Parathyroid adenoma (tissue), 2 donors: ENCODE results near the gene TAC3.

Experiments
- H2AFZ ChIP-seq: fragments of 300-600 bp; sonication (generic); one replicate; pipeline ENCODE4 v1.7.0; 2017; ENCODE audit warnings: antibody characterized with exemption, mild to moderate bottlenecking
- H3K27ac ChIP-seq: fragments of 300-600 bp; sonication (generic); one replicate; pipeline ENCODE4 v1.7.0; 2017
- H3K27me3 ChIP-seq: fragments of 300-600 bp; sonication (generic); one replicate; pipeline ENCODE4 v1.7.0; 2017; ENCODE audit warnings: low read length; ENCODE audit not compliant: control insufficient read depth, insufficient read depth
- H3K36me3 ChIP-seq: fragments of 300-600 bp; sonication (generic); one replicate; pipeline ENCODE4 v1.7.0; 2017; ENCODE audit warnings: low read length; ENCODE audit not compliant: control insufficient read depth, insufficient read depth
- H3K4me1 ChIP-seq: fragments of 300-600 bp; sonication (generic); one replicate; pipeline ENCODE4 v1.7.0; 2017; ENCODE audit warnings: control low read depth
- H3K4me2 ChIP-seq: fragments of 300-600 bp; sonication (generic); one replicate; pipeline ENCODE4 v1.7.0; 2017; ENCODE audit warnings: low read length
- H3K4me3 ChIP-seq: fragments of 300-600 bp; sonication (generic); one replicate; pipeline ENCODE4 v1.7.0; 2017; ENCODE audit warnings: low read depth, low read length
- H3K79me2 ChIP-seq: fragments of 300-600 bp; sonication (generic); one replicate; pipeline ENCODE4 v1.7.0; 2017; ENCODE audit warnings: control low read depth
- H3K9ac ChIP-seq: fragments of 300-600 bp; sonication (generic); one replicate; pipeline ENCODE4 v1.7.0; 2017; ENCODE audit warnings: mild to moderate bottlenecking
- H3K9me3 ChIP-seq: fragments of 300-600 bp; sonication (generic); one replicate; pipeline ENCODE4 v1.7.0; 2017; ENCODE audit warnings: low read length; ENCODE audit not compliant: control insufficient read depth
- TF ChIP-seq, protein P1 (sequence below): fragments of 300-600 bp; sonication (generic); IDR thresholded peaks from one replicate; pipeline ENCODE4 v1.7.0; 2017; ENCODE audit warnings: antibody characterized with exemption, mild to moderate bottlenecking
- donor health status: primary hyperparathyroidism.

Gene TAC3

DNA sequence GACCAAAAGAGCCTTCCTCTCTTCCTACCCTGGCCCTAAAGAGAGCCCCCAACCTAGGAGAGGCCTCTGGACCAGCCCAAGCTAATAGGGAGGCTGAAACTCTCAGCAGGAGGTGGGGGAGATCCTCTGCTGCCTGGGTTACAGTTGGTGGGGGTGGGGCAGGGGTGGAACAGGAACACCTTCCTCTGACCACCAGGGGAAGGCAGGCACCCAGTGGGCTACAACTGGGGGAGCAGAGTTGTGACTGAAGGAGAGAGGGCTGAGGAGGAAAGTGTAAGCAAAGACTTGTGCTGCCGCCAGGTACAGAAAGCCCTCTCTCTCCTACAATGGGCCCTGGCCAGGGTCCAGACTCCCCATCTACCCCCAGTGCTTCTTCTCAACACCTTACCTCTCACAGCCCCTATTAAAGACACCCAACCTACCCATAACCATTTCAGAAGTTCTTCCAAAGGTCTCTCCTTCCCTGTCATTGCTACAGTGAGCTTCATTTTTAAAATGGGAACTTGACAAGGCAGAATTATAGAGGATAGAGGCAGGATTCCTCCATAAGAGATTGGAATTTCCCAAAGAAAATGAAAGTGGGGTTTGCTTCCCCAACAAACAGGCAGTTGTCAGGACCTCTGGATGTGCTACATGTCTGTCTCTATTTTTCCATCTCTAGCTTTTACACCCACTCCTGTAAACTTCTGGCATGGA lies 32.2 kb upstream of the TAC3 start:
- no peaks in the 10 kb centered on the region for H3K79me2 ChIP-seq
- H3K4me2 ChIP-seq = no peak overlapping the region
- no peaks in the 10 kb centered on the region for H3K9me3 ChIP-seq
- no peak overlapping the region for H2AFZ ChIP-seq
- H3K27me3 ChIP-seq = no peaks in the 10 kb centered on the region
- no peaks in the 10 kb centered on the region for H3K36me3 ChIP-seq
- no peak overlapping the region for H3K4me3 ChIP-seq
- H3K4me1 ChIP-seq = no peaks in the 10 kb centered on the region
- H3K9ac ChIP-seq = no peak overlapping the region
- H3K27ac ChIP-seq = no peak overlapping the region
- TF ChIP-seq, protein P1, sequence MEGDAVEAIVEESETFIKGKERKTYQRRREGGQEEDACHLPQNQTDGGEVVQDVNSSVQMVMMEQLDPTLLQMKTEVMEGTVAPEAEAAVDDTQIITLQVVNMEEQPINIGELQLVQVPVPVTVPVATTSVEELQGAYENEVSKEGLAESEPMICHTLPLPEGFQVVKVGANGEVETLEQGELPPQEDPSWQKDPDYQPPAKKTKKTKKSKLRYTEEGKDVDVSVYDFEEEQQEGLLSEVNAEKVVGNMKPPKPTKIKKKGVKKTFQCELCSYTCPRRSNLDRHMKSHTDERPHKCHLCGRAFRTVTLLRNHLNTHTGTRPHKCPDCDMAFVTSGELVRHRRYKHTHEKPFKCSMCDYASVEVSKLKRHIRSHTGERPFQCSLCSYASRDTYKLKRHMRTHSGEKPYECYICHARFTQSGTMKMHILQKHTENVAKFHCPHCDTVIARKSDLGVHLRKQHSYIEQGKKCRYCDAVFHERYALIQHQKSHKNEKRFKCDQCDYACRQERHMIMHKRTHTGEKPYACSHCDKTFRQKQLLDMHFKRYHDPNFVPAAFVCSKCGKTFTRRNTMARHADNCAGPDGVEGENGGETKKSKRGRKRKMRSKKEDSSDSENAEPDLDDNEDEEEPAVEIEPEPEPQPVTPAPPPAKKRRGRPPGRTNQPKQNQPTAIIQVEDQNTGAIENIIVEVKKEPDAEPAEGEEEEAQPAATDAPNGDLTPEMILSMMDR = no peak

DNA sequence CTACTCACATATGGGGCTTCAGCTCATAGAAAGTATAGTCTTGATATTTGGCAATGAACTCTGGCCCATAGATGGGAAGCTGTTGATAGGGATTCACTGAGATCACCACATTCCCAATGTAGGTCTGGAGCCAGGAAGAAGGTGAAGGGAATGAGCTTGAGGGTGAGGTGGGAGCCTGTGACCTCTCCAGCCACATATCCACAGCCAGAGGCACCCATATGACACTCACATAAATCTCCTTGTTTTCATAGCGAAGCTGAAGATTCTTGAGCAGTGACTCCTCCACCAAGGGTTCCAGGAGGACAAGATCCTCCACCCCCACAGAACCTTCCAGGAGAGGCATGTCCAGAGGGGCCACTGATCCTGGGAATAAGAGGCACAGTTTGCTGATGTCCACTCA lies 31.7 kb upstream of the TAC3 start:
- Histone ChIP-seq H3K4me3 (no peak overlapping the region), H3K27ac (no peak overlapping the region), H3K9me3 (no peaks in the 10 kb centered on the region), H3K4me1 (no peaks in the 10 kb centered on the region), H3K9ac (no peak overlapping the region), H2AFZ (no peak overlapping the region), H3K27me3 (no peaks in the 10 kb centered on the region), H3K36me3 (no peaks in the 10 kb centered on the region), H3K79me2 (no peaks in the 10 kb centered on the region), H3K4me2 (no peak overlapping the region)
- TF ChIP-seq, protein P1 = no peak

DNA sequence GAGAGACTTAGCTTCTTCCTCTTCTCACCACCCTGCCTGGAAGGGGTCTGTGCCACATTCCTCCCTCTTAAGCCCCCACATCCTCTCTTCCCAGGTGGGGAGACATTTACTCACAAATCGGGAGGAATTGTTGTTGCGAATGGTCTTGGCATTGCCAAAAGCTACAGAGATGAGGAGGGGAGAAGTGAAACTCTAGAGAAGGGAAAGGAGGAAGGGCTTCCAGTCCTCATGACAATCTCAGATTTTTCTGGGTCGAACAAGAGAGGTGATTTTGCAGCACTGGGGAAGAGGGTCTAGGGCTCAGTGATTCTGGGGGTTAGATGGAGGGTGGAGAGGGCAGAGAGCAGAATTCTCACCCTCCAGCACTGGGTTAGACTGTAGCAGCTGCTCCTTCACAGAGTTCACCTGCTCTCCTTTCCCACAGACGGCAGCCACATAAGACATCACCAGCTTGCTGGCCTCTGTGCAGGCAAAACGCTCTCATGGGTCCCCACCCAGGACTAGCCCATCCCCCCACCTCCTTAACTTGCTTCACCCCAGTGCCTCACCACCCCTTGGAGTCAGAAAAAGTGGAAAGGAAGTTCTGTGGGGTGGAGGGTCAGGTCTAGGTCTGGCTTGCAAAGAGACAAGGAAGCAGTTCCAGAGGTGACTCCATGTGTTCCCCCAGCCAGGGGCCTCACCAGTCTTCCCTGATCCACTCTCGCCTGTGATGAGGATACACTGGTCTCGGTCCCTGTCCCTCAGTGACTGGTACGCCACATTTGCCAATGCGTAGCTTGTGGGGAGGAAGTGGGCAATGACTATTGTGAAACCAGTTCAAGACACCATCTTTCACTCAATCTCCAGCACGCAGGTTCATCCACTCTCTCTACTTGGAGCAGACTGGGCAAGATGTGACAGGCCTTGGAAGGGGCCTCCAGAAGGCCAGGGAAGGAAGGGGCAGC lies 30.9 kb upstream of the TAC3 start:
- Histone ChIP-seq H3K4me3 (no peak overlapping the region), H3K36me3 (no peaks in the 10 kb centered on the region), H3K4me2 (no peak overlapping the region), H3K9ac (no peak overlapping the region), H3K27ac (no peak overlapping the region), H3K4me1 (no peaks in the 10 kb centered on the region), H3K9me3 (no peaks in the 10 kb centered on the region), H3K27me3 (no peaks in the 10 kb centered on the region), H2AFZ (no peak overlapping the region), H3K79me2 (no peaks in the 10 kb centered on the region)
- TF ChIP-seq, protein P1 = no peak

- no peaks in the 10 kb centered on the region for H3K27me3 ChIP-seq
- no peaks in the 10 kb centered on the region for H3K79me2 ChIP-seq
- no peak overlapping the region for H3K4me2 ChIP-seq
- TF ChIP-seq, protein P1 = no peak
- no peaks in the 10 kb centered on the region for H3K4me1 ChIP-seq
- no peak overlapping the region for H2AFZ ChIP-seq
- H3K4me3 ChIP-seq = no peak overlapping the region
- no peaks in the 10 kb centered on the region for H3K9me3 ChIP-seq
- H3K27ac ChIP-seq = no peak overlapping the region
- no peak overlapping the region for H3K9ac ChIP-seq
- no peaks in the 10 kb centered on the region for H3K36me3 ChIP-seq
Measured at GRCh38 chr12:57046086-57046791, 29.9 kb upstream of the TAC3 start.
